Measurements from ENCODE around the gene ADARB2.
"Not testable (repeated sequence)": the region's sequence is repeated elsewhere in the genome, so short reads cannot be mapped to it uniquely, and the experiment has no call there.

ADARB2 gene

GRCh38 chr10:1461016-1461415 is 276.3 kb downstream of the ADARB2 start:
- no peak for TF ChIP-seq CTCF (IDR thresholded peaks at IDR 0.05; ENCODE audit: low read depth, low read length)
- no peak overlapping the region for H3K4me3 ChIP-seq (ENCODE audit: low read depth, low read length)

- H3K4me3 ChIP-seq (ENCODE audit: low read depth, low read length), result not testable (repeated sequence)
Observed at GRCh38 chr10:1459664-1460063, 277.7 kb downstream of the ADARB2 start.

DNA sequence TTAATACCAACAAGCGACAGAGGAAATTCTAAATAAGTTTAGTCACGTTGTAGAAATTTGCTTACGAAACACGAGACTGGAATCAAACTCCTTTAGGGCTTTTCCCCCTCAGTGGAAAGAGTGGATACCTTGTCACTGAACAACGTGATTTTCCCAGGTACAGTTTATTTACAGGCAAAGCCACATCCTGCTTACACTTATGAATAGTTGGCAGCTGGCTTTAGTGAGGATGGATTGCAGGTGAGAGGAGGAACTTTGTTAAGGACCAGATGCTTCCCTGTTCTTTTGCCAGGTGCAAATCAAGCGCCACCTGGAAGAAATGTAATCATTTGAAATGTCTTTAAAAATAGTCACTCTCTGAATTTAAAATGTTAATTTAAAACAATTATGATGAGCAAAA is 282.4 kb downstream of the ADARB2 start:
- H3K4me3 ChIP-seq (ENCODE audit: low read depth, low read length), result no peak overlapping the region

GRCh38 chr10:1454428-1454827 is 282.9 kb downstream of the ADARB2 start:
- no peak for TF ChIP-seq CTCF (IDR thresholded peaks at IDR 0.05; ENCODE audit: low read depth, low read length)
- H3K4me3 ChIP-seq (ENCODE audit: low read depth, low read length), result no peak overlapping the region

More for the DNA sequence above, 282.4 kb downstream of the ADARB2 start:
- TF ChIP-seq CTCF (IDR thresholded peaks at IDR 0.05; ENCODE audit: low read depth, low read length), result no peak

- no peak overlapping the region for H3K4me3 ChIP-seq (ENCODE audit: low read depth, low read length)
- no peak for TF ChIP-seq CTCF (IDR thresholded peaks at IDR 0.05; ENCODE audit: low read depth, low read length)
Observed at GRCh38 chr10:1452777-1453176, 284.5 kb downstream of the ADARB2 start.

GRCh38 chr10:1451941-1452340 is 285.4 kb downstream of the ADARB2 start:
- no peak overlapping the region for H3K4me3 ChIP-seq (ENCODE audit: low read depth, low read length)
- TF ChIP-seq CTCF (IDR thresholded peaks at IDR 0.05; ENCODE audit: low read depth, low read length), result no peak

- no peak for TF ChIP-seq CTCF (IDR thresholded peaks at IDR 0.05; ENCODE audit: low read depth, low read length)
- H3K4me3 ChIP-seq (ENCODE audit: low read depth, low read length), result no peak overlapping the region
Observed at GRCh38 chr10:1451362-1451888, 285.9 kb downstream of the ADARB2 start.

DNA sequence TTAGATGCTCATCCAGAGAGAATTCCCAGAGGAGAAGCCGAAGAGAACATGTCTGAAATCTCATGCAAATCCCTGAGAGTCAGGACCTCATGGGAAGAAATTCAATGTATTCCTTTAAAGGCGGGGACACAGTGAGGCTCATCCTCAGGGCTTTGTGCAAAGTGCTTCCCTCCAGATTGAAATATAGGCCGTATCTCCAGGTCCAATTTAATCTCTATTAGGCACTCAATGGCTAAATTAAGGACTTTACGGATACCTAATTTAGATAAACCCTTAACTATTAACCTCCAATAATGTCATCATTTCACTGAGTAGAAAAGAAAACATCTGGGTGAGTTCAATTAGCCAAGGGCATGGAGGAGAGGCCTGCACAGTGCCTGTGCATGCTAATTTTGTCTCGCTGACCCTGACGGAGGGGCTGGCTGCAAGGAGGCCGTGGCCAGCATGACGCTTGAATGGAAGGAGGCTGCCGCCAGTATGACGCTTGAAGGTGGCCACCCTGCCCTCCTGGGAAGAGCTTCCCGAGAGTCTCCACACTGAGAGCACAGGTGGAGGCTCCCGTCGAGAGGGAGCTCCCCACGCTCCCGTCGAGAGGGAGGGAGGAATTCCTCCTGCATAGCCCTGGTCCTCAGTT is 287.6 kb downstream of the ADARB2 start:
- no peak for TF ChIP-seq CTCF (IDR thresholded peaks at IDR 0.05; ENCODE audit: low read depth, low read length)
- no peak overlapping the region for H3K4me3 ChIP-seq (ENCODE audit: low read depth, low read length)
